ENCODE data around the gene DNAAF5. TPM values are rescaled to one million over a fixed set of nuclear protein-coding genes. Genes with fewer than 3 reads are reported as not detected.
A peak's percentile ranks its signal among the peaks of the same experiment; 100 is the strongest.

Gene DNAAF5
- total and polyA plus RNA-seq, 2 of the 13 experiments (the other 11 are each of a cell fraction or from before 2014, with no cell fraction given) = 11.9 to 21.5 TPM

DNA sequence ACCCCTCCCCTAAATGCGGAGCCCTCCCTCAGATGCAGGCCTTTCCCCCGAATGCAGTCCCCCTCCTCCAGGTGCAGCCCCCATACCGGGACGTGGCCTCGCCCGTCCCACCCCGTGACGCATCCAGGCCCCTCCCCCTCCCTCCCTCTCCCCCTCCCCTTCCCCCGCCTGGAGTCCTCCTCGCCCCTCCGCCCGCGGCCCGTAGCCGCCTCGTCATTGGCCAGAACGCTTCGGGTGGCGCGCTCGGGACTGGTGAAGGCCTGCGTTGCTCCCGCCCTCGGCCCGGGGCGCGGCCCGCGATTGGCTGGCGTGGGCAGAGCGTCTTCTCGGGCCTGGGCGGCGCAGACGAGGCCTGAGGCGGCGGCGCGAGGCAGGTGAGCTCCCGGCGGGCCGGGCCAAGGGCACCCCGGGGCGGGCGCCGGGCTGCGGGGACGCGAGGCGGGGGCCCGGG lies 89.8 kb downstream of the DNAAF5 start (continued):
- TF ChIP-seq, protein P1, sequence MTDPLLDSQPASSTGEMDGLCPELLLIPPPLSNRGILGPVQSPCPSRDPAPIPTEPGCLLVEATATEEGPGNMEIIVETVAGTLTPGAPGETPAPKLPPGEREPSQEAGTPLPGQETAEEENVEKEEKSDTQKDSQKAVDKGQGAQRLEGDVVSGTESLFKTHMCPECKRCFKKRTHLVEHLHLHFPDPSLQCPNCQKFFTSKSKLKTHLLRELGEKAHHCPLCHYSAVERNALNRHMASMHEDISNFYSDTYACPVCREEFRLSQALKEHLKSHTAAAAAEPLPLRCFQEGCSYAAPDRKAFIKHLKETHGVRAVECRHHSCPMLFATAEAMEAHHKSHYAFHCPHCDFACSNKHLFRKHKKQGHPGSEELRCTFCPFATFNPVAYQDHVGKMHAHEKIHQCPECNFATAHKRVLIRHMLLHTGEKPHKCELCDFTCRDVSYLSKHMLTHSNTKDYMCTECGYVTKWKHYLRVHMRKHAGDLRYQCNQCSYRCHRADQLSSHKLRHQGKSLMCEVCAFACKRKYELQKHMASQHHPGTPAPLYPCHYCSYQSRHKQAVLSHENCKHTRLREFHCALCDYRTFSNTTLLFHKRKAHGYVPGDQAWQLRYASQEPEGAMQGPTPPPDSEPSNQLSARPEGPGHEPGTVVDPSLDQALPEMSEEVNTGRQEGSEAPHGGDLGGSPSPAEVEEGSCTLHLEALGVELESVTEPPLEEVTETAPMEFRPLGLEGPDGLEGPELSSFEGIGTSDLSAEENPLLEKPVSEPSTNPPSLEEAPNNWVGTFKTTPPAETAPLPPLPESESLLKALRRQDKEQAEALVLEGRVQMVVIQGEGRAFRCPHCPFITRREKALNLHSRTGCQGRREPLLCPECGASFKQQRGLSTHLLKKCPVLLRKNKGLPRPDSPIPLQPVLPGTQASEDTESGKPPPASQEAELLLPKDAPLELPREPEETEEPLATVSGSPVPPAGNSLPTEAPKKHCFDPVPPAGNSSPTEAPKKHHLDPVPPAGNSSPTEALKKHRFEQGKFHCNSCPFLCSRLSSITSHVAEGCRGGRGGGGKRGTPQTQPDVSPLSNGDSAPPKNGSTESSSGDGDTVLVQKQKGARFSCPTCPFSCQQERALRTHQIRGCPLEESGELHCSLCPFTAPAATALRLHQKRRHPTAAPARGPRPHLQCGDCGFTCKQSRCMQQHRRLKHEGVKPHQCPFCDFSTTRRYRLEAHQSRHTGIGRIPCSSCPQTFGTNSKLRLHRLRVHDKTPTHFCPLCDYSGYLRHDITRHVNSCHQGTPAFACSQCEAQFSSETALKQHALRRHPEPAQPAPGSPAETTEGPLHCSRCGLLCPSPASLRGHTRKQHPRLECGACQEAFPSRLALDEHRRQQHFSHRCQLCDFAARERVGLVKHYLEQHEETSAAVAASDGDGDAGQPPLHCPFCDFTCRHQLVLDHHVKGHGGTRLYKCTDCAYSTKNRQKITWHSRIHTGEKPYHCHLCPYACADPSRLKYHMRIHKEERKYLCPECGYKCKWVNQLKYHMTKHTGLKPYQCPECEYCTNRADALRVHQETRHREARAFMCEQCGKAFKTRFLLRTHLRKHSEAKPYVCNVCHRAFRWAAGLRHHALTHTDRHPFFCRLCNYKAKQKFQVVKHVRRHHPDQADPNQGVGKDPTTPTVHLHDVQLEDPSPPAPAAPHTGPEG (CRISPR knock-in tag; IDR thresholded peaks at IDR 0.05) = no peak
- TF ChIP-seq MXI1 (IDR thresholded peaks at IDR 0.05; ENCODE audit: borderline replicate concordance, low read depth, low read length) (peak; percentile 30; the same call in 1 of the 3 replicates), HDAC6 (IDR thresholded peaks at IDR 0.05; ENCODE audit: low read depth, low read length) (no peak), ZC3H13 (CRISPR knock-in tag; IDR thresholded peaks at IDR 0.05) (no peak), FOXP1 (IDR thresholded peaks at IDR 0.05) (no peak), FOXP1 (CRISPR knock-in tag; IDR thresholded peaks at IDR 0.05) (no peak), POLR2A (IDR thresholded peaks at IDR 0.05; ENCODE audit: insufficient read depth in 1 of 2, low read depth in 2 of 2, low read length in 2 of 2) (peak; percentile 38 to 73; a peak in 3 of 4 replicates), POLR2G (IDR thresholded peaks at IDR 0.05; ENCODE audit: low read depth, low read length) (peak; percentile 67), SCMH1 (CRISPR knock-in tag; IDR thresholded peaks at IDR 0.05; ENCODE audit: borderline replicate concordance) (no peak), BRD4 (CRISPR knock-in tag; IDR thresholded peaks at IDR 0.05) (no peak), THYN1 (CRISPR knock-in tag; IDR thresholded peaks at IDR 0.05; ENCODE audit: borderline replicate concordance, low read depth) (no peak), ZFP90 (CRISPR knock-in tag; IDR thresholded peaks at IDR 0.05; ENCODE audit: borderline replicate concordance) (no peak), FOXA3 (CRISPR knock-in tag; IDR thresholded peaks at IDR 0.05) (no peak), SETDB1 (CRISPR knock-in tag; IDR thresholded peaks at IDR 0.05; ENCODE audit: borderline replicate concordance) (no peak)
- TF ChIP-seq, protein P2, sequence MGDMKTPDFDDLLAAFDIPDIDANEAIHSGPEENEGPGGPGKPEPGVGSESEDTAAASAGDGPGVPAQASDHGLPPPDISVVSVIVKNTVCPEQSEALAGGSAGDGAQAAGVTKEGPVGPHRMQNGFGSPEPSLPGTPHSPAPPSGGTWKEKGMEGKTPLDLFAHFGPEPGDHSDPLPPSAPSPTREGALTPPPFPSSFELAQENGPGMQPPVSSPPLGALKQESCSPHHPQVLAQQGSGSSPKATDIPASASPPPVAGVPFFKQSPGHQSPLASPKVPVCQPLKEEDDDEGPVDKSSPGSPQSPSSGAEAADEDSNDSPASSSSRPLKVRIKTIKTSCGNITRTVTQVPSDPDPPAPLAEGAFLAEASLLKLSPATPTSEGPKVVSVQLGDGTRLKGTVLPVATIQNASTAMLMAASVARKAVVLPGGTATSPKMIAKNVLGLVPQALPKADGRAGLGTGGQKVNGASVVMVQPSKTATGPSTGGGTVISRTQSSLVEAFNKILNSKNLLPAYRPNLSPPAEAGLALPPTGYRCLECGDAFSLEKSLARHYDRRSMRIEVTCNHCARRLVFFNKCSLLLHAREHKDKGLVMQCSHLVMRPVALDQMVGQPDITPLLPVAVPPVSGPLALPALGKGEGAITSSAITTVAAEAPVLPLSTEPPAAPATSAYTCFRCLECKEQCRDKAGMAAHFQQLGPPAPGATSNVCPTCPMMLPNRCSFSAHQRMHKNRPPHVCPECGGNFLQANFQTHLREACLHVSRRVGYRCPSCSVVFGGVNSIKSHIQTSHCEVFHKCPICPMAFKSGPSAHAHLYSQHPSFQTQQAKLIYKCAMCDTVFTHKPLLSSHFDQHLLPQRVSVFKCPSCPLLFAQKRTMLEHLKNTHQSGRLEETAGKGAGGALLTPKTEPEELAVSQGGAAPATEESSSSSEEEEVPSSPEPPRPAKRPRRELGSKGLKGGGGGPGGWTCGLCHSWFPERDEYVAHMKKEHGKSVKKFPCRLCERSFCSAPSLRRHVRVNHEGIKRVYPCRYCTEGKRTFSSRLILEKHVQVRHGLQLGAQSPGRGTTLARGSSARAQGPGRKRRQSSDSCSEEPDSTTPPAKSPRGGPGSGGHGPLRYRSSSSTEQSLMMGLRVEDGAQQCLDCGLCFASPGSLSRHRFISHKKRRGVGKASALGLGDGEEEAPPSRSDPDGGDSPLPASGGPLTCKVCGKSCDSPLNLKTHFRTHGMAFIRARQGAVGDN (CRISPR knock-in tag; IDR thresholded peaks at IDR 0.05) = no peak
- TF ChIP-seq, protein P3, sequence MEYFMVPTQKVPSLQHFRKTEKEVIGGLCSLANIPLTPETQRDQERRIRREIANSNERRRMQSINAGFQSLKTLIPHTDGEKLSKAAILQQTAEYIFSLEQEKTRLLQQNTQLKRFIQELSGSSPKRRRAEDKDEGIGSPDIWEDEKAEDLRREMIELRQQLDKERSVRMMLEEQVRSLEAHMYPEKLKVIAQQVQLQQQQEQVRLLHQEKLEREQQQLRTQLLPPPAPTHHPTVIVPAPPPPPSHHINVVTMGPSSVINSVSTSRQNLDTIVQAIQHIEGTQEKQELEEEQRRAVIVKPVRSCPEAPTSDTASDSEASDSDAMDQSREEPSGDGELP (IDR thresholded peaks at IDR 0.05; ENCODE audit: borderline replicate concordance, low read depth) = no peak; the same call in 1 of the 2 replicates
- TF ChIP-seq, protein P4, sequence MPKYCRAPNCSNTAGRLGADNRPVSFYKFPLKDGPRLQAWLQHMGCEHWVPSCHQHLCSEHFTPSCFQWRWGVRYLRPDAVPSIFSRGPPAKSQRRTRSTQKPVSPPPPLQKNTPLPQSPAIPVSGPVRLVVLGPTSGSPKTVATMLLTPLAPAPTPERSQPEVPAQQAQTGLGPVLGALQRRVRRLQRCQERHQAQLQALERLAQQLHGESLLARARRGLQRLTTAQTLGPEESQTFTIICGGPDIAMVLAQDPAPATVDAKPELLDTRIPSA (CRISPR knock-in tag; IDR thresholded peaks at IDR 0.05; ENCODE audit: borderline replicate concordance) = no peak

Measured in HepG2 (cell line).